Activated naive CD8-positive, alpha-beta T cell treated with anti-CD3 and anti-CD28 coated beads, Interleukin-2, amount 50 U/mL, for 16 hours (primary cell): ENCODE measurements around the gene CLTA.

Source experiments
- DNase-seq: peaks from one replicate; pipeline ENCODE4 v3.0.0-alpha.2; 2020; ENCODE audit warnings: low read depth, low spot score

The CLTA gene, protein sequence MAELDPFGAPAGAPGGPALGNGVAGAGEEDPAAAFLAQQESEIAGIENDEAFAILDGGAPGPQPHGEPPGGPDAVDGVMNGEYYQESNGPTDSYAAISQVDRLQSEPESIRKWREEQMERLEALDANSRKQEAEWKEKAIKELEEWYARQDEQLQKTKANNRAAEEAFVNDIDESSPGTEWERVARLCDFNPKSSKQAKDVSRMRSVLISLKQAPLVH

DNA sequence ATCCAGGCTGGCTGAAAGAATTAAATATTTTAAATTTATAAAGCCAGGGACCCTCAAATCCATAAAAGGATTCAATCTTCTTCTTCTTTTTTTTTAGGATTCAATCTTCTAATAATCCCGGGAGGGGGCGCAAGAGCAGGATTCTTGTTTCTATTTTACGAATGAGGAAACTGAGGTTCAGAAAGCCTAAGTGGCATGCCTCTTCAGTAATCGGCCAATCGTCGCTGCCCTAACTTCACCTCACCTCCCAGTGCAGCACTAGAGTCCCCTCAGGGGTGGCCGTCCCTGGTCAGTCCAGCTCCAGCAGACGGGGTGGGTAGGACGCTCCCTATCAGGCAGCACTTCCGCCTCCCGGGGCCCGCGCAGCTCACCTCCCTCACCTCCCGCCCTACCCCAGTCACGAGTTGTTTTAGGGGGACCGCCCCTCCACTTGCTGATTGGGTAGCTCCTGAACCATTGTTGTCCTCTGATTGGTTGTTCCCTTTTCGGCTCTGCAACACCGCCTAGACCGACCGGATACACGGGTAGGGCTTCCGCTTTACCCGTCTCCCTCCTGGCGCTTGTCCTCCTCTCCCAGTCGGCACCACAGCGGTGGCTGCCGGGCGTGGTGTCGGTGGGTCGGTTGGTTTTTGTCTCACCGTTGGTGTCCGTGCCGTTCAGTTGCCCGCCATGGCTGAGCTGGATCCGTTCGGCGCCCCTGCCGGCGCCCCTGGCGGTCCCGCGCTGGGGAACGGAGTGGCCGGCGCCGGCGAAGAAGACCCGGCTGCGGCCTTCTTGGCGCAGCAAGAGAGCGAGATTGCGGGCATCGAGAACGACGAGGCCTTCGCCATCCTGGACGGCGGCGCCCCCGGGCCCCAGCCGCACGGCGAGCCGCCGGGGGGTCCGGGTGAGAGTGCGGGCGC is at the start of gene CLTA:
Gene CLTA (plus strand): TSS at position 534 of the 902 bp plus-strand sequence. CDS start 136 bp downstream, at position 670.
- DNase-seq = peak; percentile 87

DNA sequence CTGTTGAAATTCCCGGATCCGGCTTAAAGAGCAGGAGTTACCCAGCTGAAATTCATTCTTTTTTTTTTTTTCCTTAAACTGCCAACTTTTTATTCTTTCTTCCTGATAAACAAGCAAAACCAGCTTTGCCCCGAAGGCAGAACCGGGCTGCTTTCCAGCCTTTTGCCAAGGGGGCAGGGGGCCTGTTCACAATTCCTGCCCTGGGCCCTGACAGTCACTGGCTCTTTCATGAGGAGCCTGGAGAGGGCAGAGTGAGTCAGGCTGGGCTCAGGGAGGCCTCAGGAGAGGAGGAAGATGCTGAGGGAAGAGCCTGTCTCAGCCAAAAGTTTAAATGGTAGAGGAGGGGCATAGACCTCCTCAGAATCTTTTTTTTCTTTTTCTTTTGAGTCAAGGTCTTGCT is 49.4 kb upstream of the CLTA start:
- no peak for DNase-seq

DNA sequence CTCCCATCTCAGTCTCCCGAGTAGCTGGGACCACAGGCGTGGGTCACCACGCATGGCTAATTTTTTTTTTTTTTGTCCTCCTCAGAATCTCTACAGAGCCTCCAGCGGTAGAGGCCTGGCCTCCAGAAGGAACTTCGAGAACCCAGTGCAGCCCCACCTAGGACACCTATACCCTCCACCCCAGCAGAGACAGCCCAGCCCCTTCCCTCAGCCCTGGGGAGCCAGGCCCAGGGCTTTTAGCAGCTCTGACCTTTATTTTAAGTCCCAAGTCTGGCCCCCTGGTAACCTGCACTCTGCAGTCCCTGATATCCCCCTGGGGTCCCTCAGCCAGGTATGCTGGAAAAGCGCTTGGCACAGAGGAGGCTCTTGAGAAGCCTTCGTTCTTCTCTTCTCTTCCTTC is 49.0 kb upstream of the CLTA start:
- no peak for DNase-seq

DNA sequence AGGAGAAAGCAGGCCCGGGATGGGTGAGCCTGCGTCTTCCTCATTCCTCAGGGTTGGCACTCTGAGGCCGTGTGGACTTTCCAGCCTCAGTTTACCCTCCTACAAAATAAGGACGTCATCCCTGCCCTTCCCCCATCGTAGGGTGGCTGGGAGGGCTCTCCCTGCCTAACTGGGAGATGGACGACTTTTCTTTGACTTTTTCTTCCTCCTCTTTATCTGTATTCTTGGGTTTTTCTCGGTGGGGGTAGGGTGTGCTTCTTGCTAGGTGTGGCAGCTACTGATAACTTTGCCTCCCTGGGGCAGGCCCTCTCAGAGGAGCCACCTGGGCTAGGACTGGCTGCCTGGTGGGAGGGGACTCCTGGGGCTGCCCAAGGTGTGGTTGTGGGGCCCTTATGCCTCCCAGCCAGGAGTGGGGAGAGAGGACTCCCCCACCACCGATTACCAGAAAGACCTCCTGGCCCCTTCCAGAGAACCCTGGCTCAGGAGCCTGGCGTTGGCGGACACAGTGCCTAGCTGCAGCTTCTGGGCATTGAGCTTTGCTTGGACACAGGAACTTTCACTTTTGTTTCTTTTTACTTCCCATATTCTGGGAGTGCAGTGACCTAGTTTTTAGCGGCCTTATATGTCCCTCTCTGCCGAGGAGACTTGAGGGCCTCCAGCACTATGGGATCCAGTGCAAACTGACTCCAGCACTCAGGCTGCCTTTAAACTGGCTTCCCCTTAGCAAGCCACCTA is 48.0 kb upstream of the CLTA start:
- no peak for DNase-seq

DNA sequence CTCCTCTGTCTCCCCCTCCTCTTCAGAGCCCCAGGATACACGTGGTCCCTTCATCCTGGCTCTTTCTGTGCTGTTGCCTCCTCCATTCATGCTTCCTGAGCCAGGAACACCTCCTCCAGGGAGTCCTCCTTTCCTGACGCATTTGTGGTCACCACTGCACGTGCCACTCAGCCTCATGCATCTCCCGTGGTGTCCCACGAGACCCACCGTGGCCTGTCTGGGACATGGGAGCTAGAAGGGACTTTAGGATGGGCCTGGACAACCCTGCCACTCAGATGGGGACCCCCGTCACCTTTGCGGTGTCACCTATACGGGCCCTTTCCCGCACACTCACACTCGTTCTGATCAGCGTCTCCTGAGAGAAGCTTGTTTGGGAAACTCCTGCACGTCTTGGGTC is 47.5 kb upstream of the CLTA start:
- DNase-seq = no peak

DNA sequence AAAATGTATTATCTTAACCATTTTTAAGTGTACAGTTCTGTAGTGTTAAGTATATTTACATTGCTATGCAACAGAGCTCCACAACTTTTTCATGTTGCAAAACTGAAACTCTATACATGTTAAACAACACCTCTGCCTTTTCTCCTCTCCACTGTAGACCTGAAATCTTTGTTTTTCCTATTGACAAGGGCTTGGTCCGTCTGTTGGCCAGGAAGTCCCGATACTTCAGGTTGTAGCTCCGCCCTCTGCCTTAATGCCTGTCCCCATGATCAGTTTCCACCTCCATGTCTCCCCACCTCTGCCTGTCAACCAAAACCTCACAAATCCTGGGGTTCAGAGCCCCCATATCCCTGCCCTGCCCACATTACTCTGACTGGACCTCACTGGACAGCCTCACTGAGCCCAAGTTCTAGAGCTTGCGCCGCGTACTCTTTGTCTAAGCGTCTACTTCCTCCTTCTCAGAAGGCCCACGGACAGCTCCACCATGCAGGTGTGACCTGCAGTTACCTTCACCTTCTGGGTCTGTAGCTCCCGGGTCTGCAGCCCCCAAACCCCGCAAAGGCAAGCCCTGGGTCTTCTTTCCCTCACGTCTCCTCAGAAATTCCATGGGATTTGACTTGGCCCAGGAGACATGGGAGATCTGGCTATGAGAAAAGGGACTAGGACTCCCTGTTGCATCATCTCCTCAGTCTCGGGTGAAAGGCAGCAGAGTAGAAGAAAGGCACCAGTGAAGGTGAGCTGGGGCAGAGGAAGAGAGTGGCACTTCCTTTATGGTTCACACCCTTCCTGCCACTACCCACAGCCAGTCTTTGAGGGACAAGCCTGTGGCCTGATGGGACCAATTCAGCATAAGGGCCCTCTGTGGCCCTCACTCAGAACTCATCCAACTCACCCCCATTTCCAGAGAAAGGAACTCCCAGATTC is 46.1 kb upstream of the CLTA start:
- DNase-seq = no peak

DNA sequence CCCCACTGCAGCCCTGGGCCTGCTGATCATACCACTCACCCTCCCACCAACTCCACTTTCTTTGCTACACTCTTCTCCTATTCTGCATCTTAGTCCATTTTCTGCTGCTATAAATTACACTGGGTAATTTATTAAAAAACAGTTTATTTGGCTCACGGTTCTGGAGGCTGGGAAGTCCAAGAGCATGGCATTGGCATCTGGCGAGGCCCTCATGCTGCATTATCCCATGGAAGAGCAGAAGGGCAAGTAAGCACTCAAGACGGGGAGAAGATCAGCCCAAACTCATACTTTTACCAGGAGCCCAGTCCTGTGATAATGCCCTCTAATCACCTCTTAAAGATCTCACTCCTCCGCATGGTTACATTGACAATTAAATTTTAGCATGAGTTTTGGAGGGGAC is 44.8 kb upstream of the CLTA start:
- DNase-seq = no peak

DNA sequence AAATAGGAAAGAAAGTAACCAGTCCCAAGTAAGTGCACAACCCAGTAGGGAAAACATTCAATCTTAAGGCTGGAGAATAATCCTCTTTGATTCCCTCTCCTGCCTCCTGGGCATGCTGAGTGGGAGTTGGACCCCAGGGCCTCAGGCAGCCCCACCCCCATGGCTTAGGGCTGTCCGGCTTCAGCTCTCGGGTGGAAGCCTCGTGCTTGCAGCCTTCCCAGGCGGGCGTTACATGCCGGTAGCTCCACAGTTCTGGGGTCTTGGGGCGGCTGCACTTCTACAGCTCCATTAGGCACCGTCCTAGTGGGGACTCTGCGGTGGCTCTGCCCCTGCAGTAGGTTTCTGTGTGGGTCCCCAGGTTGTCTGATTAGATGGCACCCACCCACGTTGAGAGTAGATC is 44.1 kb upstream of the CLTA start:
- no peak for DNase-seq

DNA sequence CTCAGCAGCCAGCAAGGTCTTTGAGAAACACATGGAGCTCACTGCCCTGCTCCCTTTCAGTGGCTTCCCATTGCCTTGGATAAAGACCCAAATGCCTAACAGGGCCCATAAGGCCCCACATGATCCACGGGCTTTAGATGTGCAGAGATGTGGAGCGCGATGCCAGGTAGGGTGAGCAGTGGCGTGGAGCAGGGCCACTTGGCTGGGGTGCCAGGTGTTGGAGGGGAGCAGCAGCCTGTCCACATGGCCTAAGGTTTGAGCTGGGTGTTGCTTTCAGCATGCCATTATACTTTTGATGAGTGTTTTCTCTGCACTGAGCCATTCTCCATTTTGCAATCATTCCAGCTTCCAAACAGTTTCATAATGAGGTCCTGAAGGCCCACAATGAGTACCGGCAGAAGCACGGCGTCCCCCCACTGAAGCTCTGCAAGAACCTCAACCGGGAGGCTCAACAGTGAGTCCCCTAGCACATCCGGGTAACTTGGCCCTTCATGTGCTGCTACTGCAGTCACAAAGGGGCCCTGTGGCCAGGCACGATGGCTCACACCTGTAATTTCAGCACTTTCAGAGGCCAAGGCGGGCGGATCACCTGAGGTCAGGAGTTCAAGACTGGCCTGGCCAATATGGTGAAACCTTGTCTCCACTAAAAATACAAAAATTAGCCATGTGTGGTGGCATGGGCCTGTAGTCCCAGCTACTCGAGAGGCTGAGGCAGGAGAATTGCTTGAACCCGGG is 43.1 kb upstream of the CLTA start:
- no peak for DNase-seq

DNA sequence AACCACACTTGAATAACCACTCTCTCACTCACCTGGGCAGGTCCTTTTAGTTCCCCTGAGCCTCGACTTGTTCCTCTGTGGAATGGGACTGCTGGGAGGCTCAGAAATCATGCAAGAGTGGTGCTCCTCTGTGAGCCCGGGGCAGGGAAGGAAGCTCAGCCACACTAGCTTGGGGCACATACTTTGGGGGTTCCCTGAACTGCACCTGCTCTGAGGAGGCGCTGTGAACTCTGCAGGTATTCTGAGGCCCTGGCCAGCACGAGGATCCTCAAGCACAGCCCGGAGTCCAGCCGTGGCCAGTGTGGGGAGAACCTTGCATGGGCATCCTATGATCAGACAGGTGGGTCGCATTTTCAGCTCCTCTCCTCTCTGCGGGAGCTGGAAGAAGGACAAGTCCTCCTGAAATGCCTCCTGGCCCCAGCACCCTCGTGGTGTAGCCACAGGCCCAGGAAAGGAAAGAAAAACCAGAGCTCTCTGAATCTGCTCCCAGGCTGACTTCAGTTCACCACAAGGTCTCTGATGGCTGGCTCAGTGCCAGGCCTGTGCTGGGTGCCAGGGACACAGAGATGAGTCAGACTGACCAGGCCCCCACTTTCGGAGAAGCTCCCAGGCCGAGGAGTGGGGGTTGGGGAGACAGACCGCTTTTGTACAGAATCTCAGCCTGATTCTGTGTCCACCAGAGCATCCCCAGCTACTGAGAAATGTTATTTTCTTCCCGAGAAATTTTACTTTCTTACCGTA is 42.2 kb upstream of the CLTA start:
- no peak for DNase-seq

DNA sequence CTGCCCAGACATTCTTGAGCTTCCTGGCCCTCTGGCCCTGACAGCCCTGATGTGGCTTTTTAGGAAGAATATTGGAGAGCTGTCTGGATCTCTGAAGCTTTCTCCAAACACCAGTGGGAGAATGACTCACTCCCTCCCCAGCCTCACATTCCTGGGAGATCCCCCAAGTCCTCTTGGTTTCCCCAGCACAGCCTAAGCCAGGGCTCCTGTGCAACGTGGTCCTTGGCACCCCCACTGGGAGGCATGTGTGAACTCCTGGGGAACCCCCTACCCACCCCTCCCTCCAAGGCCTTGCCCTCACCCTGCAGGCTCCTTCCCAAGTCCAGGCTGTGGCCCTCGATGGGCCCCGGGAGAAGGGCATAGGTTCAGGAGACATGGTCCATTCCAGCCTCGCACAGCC is 41.5 kb upstream of the CLTA start:
- no peak for DNase-seq

DNA sequence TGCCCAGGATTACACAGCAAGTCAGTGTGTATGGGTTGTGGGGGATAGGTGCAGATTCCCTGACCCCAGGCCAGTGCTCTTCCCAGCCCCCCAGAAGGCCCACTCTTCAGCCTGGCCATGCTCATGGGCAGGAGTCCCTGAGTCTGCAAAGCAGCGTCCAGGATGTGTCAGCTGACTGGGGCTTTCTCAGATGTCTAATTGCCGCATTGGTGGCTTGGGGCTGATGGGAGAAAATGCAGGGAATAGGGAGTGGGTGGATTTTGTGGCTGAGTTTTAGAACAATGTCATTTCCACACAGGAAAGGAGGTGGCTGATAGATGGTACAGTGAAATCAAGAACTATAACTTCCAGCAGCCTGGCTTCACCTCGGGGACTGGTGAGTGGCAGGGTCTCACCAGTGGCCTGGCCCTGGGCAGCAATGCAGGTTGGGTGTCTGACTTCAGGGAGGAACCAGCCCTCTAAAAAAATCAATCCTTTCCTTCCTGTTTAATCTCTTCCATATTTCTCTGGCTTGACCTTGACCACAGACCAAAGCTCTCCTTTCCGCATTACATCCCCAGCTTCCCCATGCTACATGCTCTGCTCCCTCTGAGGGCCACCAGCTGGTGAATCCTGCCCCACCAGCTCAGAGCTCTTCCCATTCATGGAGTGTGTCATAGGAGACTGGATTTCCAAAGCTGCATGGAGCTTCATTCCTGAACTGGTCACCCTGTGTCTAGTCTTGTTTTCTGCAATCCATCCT is 40.0 kb upstream of the CLTA start:
- DNase-seq = no peak

DNA sequence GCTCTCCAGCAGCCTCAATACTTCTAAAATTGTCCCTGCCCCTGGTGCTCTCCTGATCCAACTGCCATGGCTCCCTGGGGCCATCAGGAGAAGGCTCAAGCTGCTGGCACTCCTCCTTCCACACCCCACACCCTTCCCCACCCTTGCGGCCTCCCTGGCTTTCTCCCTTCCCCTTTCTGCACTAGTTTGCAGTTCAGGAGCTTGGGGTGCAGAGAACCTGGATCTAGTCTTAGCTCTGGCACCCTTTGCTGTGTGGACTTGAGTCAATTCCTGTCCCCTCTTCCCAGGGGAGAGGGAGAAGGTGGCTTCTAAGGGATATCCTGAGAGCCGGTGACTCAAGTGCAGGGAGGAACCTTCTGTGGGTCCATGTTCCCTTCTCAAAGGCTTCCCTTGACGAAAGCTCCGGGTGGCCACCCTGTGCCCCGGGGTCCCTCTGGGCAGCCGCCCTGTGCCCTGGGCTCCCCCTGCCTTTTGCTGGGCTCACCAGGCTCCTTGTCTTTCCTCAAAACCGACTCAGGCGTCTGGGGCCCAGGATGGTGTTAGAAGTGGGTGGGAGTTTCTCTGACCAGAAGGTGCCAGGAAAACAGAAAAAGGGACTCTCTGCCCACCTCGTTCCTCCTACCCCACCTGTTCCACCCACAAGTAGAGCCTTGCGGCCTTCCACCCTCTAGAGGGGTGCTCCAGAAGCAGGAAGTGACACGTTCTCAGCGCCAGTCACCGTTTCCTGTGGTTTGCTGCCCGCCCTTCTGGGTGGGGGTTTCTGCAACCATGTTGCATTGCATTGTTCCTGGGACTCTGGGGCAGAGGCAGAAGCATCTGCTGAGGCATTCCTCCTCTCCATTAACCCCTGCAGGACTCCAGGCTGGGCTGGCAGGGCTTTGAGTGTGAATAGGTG is 39.2 kb upstream of the CLTA start:
- DNase-seq = peak; percentile 70

DNA sequence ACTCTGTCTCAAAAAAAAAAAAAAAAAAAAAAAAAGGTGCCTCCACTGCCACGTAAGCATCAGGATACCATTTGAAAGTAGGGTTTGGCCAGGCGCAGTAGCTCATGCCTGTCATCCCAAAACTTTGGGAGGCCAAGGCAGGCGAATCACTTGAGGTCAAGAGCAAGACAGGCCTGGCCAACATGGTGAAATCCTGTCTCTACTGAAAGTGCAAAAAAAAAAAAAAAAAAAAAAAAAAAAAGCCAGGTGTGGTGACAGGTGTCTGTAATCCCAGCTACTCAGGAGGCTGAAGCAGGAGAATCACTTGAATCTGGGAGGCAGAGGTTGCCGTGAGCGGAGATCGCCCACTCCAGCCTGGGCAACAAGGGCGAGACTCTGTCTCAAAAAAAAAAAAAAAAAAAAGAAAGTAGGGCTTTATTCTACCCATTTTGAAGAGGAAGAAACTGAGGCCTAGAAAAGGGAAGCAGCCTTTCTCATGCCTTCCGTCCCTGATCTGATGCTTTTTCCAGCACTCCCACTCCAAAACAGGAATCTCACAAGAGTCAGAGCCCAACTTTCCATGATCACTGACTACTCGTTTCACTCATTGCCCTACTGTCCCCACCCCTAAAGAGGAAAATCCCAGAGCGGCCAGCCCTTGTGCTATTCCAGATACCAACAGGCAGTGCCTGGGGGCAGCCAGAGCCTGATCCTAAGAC is 37.8 kb upstream of the CLTA start:
- no peak for DNase-seq

DNA sequence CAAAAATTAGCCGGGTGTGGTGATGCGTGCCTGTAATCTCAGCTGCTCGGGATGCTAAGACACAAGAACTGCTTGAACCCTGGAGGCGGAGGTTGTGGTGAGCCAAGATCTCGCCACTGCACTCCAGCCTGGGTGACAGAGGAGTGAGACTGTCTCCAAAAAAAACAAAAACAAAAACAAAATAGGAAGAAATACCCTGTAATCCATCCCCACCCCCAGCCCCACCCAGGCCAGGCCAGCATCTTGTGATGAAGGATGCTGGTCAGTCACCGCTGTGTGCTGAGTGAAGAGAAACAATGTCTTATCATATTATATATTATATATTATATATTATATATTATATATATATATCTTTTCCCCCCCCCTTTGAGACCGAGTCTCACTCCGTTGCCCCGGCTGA is 37.0 kb upstream of the CLTA start:
- DNase-seq = no peak

DNA sequence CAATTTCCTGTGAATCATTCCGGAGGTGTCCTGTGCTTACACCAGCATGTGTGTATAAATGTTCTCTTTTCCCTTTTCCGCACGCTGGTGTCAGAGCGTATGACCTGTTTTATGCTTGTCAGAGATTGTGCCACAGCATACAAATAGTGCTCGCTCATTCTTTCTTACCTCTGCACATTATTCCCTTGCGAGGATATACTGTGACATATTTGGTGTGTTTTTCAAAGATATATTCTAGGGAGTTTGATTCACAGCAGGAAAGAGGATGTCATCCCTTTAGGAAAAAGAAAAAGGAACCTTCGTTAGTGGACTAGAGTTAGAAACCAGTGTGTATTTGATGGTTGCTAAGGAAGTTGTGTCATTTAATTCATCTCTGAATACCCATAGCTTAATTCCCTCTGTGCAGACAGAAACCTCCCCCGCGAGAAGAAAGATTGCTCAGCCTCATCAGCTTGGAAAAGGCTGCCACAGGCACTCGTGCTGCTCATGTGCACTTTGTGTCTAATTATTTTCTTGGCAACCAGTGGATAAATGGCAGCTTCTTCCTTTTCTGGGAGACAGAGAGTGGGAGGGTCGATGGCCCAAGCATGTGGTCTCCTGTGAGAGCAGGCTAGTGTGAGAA is 36.3 kb upstream of the CLTA start:
- no peak for DNase-seq

DNA sequence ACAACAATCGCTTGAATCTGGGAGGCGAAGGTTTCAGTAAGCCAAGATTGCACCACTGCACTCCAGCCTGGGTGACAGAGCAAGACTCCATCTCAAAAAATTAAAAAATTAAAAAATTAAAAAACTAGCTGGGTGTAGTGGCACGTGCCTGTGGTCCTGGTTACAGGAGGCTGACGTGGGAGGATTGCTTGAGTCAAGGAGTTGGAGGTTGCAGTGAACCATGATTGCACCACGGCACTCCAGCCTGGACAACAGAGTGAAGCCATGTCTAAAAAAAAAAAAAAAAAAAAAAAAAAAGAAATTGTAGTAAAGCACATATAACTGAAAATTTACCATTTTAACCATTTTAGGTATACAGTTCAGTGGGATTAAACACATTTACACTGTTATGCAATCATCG is 34.6 kb upstream of the CLTA start:
- DNase-seq = no peak
